ENCODE data around the gene MORC4.
"Not testable (repeated sequence)": the region's sequence is repeated elsewhere in the genome, so short reads cannot be mapped to it uniquely, and the experiment has no call there.

The MORC4 gene

DNA sequence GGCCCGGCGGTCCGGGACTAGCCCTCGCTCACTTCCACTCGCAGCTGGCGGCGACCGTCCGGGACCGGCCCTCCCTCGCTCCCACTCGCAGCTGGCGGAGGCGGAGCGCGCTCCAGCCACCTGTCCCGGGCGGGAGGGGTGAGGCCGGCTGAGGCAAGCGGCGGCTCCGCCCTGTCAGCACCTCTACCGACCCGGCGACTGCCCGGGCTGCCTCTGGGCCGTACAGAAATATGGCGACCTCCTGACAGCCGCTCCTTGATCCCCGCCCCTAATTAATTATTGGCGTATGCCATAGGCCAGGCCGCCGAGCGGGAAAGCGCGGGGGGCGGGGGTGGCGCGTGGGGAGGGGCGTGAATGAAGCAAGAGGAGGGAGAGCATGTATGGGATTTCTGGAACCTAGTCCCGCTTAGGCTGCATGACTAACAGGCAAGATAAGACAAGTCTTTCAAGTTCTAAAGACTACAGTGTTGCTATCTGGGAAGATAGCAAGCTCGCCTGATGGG is at the start of gene MORC4:
Gene MORC4 (minus strand): TSS at position 200 of the 503 bp plus-strand sequence. CDS start 243 bp downstream, outside the sequence.
- in situ Hi-C loops (cut with HindIII; ENCODE audit: low sequenced_read_pairs): no loop called here

DNA sequence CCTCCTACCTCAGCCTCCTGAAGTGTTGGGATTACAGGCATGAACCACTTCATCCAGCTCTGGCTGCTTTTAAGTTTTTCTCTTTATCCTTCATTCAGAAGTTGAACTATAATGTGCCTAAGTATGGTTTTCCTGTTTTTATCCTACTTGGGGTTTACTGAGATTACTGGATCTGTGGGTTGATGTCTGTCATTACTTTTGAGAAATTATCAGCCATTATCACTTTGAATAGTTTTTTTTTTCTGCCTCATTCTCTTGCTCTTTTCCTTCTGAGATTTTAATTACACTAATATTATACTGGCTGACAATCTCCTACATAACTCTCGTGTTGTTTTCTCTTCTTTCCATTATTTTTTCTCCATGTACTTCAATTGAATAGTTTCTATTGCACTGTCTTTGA is 47.6 kb upstream of the MORC4 start:
- in situ Hi-C loops (cut with HindIII; ENCODE audit: low sequenced_read_pairs): no loop called here

DNA sequence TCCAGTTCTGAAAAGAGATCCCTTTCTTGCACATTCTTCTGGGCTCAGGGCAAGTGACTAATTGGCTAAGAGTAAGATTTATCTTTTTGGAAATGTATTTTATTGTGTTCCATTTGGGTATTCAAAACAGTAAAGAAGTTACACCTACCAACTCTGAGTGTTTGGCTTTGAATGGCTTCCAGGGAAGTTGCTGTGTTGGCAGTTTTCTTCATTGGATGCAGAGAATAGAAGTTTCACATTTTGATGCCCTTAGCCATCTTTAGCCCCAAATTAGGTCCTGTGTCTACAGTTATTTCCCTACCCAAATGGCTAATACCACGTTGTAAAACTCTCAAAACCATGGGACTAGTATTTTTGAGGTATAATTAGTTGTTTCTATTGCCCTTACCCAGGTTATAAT is 29.7 kb upstream of the MORC4 start:
- in situ Hi-C loops (cut with HindIII; ENCODE audit: low sequenced_read_pairs): no loop called here

DNA sequence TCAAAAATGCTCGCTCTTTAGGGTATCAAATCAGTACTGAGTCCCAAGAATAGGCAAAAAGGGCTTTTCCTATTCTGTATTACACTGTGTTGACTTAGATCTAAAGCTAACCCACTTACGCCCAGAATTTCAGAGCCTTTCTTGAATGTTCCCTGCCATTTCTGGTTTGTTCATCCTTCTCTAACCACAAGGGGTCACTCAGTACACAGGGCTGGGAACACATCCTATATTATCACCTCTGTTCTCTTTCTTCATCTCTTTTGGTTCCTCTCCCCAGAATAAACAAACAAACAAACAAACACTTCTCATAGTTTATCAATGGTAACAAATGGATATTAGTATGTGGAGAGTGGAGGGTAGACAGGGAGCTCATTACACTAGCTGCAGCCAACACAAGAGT is 25.5 kb upstream of the MORC4 start:
- in situ Hi-C loops (cut with HindIII; ENCODE audit: low sequenced_read_pairs): no loop called here

DNA sequence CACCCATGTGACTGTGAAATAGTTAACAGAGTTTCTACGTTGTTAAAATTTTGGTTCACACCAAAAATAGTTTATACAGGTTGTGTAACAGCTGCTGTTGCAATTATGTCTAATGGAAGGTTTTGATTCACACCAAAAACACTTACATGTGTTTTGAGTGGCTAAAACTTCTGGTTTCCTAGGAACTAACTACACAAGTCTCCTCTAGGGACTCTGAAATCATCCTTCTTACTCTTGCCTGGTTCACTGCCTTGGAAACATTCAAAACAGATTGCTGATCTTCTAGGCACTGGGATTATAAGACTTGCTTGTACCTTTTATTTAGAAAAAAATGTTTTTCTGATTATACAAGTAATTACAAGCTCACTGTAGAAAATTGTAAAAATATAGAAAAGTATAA is 14.9 kb upstream of the MORC4 start:
- in situ Hi-C loops (cut with HindIII; ENCODE audit: low sequenced_read_pairs): no loop called here

DNA sequence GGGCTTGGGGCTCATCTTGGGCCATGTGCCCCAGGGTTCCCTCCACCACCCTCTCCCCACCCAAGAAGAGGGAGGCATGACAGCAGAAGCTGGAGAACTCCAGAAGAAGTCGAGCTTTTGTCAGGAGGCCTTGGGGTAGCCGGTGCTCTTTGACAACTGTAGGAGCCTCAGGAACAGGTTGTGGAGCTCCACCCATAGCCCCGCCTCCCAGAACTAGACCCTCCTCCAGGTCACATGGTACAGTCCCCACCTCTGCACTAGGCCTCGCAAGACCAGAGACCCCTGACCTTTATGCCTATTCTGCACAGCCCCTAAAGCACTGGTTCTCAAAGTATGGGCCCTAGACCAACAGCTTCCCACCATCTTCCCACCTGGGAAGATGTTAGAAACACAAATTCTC is 8.0 kb upstream of the MORC4 start:
- in situ Hi-C loops (cut with HindIII; ENCODE audit: low sequenced_read_pairs): no loop called here

DNA sequence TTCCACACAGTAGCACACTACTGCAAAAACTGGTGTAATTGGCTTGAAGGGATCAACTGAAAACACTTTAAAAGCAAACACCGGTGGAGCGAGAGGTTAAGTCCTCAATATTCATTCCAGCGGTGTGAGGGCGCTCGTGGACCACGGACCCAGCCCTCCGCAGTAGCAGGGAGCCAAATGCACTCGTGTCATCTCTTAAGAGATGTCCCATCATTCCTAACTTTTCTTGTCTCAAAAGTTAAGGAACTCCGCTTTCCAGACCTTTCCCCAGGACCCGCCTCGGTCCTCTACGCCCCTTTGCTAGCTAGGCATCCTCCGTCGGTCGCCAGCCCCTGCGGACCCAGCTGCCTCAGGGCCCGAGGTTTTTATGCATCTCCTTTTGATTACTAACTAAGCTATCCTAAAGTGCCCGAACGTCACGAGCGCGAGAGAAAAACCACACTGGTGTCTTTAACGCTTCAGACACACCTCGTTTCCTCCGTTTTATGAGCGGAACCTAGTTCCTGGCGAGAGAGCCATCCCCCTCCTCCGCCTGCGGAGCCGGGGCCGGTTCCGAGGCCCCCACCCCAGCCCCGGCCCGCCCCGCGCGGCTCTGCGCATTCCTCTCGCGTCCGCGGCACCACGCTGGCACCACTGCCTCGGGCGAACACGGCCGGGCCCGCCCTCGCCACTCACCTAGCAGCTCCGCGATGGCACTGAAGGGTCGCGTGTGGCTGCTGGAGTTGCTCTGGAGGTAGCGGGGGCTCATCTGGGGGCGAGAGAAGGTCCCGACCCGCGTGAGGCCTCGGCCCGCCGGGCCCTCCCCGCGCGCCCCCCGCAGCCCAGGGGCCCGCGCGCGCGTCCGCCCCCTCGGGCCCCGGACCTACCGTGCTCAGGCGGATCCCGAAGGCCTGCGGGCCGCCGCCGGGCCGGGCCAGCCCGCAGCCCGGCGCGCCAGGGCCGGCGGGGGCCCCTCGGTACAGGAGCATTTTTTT is 723 bp downstream of the MORC4 start:
- in situ Hi-C loops (cut with HindIII; ENCODE audit: low sequenced_read_pairs): no loop called here

DNA sequence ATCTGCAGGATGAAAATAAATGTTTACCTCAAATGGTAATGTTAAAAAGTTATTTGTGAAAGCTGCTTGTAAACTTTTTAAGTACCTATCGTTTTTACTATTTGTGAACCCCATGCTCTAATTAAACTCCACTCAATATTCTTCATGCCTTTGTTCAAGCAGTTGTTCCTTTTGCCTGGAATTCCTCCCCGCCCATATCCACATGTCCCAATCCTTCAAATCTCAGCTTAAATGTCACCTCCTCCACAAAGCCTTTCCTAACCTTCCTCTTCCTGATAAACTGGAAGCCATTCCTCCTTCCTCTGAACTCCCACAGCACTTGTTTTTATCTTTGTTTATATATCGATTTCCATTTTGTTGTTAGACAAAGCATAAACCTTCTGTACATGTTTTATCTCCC is 2.4 kb downstream of the MORC4 start:
- in situ Hi-C loops (cut with HindIII; ENCODE audit: low sequenced_read_pairs): no loop called here

DNA sequence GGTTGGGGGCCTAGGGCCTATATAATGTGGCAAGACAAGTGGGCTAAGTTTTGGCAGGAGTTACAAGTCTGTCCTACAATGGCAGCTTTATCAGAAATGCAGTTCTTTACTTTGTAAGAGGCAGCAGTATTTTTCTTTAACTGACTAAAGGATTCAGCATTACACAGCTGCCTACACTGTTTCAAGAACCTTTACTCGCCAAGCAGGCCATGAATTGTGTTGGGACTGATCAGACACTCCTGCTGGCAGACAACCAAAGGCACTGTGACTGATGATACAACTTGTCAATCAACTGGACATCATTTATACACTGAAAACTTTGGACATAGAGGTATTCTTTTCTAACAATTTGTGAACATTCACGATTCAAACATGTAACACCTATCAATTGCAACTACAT is 4.3 kb downstream of the MORC4 start:
- in situ Hi-C loops (cut with HindIII; ENCODE audit: low sequenced_read_pairs): no loop called here

DNA sequence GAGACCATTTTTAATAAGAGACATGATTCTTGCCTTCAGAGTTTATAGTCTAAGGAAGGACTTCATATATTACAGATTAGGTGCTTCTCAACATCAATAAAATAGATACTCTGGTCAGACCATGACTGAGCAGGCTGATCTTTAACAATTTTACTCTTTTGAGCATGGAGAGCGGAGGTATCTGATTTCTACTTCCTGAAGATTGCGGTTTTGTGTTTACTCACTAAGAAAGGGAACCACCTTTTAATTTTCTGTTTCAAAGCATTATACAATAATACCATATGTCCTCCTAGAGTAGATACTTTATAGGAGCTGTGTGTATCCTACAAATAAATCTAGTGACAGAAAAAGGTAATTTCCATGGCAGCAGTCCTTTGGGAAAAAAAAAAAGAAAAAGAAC is 12.5 kb downstream of the MORC4 start:
- in situ Hi-C loops (cut with HindIII; ENCODE audit: low sequenced_read_pairs): no loop called here

DNA sequence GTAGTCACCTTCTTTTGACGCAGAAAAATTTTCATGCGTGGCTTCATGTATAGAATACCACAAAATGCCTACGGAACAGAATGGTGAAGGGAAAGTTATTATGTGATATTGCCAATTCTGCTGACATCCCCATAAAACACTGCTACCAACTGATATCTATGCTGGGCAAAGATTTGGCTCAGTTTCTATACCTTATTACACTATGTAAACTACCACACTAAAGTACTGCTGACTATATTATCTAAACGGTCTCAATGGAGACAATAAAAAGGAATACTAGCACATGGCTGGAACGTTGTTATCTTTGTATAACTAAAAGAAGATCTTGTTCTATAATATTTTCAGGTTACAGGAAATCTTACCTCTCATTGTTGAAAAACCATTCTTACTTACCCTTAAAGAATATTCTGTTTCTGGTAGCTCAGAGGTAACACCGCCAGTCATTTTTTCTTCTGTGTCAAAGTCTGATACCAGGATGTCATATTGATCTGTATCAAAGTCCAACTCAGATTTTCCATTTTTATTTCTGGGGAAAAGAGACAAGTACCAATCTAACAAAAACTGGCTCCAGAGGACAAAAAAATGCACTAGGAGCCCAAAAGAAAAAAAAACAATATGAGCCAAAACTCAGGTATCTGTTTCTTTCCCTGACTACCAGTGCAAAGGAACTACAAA is 18.9 kb downstream of the MORC4 start:
- in situ Hi-C loops (cut with HindIII; ENCODE audit: low sequenced_read_pairs): no loop called here

DNA sequence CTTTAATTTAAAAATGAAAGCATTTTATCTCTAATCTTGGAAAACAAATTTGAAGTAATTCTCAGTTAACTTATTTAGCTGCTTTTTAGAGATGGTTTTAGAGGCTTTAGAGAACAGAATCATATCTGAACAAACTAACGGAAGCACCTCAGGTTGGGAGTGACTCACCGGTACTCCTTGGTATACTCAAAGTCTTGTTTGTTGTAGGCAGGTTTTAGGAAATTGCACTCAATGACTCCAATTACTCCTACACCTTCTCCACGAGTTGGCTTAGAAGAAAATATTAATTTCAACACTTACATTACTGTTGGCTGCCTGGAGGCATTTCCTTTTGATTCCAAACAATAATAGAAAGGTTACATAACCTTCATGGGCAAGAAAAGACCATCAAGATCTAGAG is 23.6 kb downstream of the MORC4 start:
- in situ Hi-C loops (cut with HindIII; ENCODE audit: low sequenced_read_pairs): no loop called here

DNA sequence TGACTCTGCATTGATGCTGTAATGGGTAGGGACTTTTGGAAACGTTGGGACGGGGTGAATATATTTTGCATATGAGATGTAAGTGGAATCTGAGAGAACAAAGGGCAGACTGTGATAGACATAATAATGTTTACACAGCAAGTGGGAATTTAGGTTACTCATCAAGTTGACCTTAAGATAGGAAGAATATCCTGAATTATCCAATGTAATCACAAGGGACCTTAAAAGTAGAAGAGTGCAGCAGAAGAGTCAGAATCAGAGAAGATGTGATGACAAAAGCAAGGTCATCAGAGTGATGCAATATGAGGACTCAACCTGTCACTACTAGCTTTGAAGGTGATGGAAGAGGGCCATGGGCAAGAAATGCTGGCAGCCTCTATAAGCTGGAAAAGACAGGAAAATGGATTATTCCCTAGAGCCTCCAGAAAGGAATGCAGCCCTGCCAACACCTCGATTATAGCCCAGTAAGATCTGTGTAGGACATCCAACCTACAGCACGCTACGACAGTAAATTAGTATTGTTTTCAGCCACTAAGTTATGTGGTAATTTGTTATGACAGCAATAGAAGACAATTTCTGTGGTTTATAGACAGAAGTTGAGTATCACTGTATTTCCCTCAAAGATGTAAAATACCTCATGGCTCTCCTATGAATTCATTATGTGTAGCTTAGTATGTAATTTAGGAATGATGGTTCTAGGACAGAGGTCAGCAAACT is 26.4 kb downstream of the MORC4 start:
- in situ Hi-C loops (cut with HindIII; ENCODE audit: low sequenced_read_pairs): no loop called here

DNA sequence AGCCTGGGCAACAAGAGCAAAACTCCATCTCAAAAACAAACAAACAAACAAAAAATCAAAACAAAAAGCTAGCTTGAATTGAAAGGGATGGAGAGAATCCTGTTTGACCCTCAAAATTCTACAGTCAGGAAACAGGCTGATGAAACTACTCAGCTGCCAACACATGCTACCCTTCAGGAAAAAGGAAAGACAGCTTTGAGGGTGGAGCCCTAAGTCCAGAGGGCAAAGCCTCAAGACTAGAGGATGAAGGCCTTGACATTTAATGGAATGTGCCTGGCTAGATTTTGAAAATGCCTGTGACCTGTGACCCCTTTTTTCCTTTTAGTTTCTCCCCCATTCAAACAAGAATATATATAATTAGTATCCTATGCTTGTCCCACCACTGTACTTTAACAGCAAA is 27.1 kb downstream of the MORC4 start:
- in situ Hi-C loops (cut with HindIII; ENCODE audit: low sequenced_read_pairs): no loop called here

DNA sequence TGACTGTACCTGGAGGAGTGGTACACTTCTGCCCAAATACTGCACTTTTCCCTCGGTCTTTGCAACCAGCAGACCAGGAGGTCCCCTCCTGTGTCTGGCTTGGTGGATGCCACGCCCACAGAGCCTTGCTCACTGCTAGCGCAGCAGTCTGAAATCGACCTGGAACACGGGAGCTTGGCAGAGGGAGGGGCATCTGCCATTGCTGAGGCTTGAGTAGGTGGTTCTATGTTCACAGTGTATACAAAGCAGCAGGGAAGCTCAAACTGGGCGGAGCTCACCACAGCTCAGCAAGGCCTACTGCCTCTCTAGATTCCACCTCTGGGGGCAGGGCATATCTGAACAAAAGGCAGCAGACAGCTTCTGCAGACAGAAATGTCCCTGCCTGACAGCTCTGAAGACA is 33.5 kb downstream of the MORC4 start:
- in situ Hi-C loops (cut with HindIII; ENCODE audit: low sequenced_read_pairs): not testable (repeated sequence)

DNA sequence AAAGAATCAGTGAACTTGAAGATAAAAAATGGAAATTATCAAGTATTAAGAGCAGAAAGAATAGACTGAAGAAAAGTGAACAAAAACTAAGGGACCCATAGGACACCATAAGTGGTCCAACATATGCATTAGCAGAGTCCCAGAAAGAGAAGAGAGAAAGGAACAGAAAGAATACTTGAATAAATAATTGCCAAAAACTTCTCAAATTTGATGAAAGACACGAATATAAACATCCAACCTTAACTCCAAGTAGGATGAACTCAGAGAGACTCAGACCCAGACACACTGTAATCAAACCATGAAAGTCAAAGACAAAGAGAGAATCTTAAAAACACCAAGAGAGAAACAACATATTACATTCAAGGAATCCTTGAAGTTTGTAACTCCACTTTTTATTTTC is 35.7 kb downstream of the MORC4 start:
- in situ Hi-C loops (cut with HindIII; ENCODE audit: low sequenced_read_pairs): no loop called here

DNA sequence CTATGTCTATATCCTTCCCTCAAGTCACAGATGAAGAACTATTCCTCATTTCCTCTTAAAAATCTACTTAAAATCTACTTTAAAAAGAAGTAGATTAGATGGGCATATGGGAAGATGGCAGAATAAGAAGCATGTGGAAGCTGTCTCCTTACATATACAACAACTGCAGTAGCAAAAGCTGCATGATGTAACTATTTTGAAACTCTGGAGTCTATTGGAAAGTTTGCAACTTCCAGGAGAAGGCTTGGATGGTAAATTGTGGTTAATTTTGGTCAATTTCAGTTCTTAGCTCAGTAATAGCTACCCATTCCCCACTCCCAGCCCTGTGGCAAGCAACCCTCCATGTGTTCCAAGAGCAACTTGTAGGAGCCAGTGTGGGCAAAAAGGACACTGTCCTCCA is 36.9 kb downstream of the MORC4 start:
- in situ Hi-C loops (cut with HindIII; ENCODE audit: low sequenced_read_pairs): no loop called here

DNA sequence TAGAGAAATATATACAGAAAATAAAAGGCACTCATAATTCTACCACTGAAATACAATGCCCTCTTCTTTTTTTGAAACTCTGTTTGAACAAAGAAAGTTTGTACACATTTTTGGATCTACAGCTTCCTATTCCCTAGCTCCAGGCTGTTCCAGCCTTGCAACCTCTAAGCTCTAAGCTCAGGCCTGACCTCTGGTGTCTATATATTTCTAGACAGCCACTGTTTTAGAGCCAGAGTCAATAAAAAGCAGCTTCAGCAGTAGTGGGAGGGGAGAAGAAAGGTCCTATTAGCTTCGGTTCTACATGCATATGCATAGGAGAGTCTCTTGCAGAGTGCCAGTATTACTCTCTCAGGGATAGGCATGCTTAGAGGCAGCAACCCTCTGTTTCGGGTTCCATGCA is 40.1 kb downstream of the MORC4 start:
- in situ Hi-C loops (cut with HindIII; ENCODE audit: low sequenced_read_pairs): no loop called here

DNA sequence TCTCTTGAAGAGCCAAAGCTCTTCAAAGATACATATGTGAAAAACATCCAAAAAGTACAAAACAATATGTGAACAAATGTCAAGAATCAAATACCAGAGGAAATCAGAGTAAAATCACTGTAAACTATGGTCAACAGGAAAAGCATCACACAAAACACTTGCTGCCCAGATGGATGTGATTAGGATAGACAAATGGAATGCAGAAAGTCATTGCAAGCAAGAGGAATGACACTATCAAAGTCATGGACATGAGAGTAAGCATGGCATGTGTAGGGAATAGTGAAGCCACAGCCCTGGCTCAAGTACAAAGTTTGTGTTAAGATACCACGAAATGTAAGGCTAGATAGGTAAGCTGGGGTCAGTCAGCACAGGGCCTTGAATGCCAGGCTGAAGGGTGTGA is 42.2 kb downstream of the MORC4 start:
- in situ Hi-C loops (cut with HindIII; ENCODE audit: low sequenced_read_pairs): no loop called here

DNA sequence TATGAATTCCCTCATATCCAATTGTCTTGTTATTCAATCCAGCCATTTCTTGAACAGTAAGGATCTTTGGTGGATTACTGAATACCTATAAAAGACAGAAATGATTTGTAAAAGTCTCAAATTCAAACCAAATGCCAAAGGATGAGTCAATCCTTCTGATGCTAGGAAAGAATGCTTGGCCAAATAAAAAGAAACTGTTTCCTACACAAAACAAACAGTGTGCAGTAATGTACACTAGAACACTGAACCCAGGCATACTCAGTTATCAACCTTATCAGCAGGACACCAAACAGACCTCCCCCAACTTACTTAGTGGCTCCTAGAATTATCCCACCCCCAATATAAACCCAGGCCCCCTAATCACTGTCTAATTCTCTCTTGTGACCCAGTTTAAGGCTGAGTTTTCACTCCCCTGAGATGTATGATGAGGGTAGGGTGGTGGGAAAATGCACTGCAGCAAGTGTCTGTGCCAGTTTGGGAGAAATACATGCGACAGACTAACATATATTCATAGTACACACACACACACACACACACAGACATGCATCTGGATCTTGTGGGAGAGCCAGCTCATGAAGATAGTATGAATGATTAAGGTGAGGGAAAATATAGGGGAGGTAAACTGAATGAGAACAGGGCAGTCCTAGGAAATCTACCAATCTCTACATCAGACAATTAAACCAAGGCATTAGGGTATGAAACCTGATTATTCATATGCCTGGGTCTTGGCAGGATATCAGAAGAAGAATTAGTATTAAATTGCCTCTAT is 44.8 kb downstream of the MORC4 start:
- in situ Hi-C loops (cut with HindIII; ENCODE audit: low sequenced_read_pairs): no loop called here

DNA sequence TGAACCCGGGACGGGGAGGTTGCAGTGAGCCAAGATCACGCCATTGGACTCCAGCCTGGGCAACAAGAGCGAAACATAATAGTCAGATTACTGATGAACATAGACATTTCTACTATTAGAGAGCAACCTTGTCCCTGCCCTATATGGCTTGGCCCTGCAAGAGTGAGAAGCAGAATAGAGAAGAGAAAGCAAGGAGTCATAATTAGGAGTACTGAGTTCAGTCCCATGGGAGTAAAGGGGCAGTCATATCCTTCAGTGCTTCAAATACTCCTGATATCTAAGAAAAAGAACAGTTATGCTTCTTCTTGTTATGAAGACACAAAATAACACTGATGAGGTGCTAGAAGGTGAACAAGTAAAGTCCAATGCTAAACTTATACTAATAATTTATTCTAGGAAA is 46.0 kb downstream of the MORC4 start:
- in situ Hi-C loops (cut with HindIII; ENCODE audit: low sequenced_read_pairs): no loop called here
